ENCODE results near the gene IGDCC3.

IGDCC3 gene

DNA sequence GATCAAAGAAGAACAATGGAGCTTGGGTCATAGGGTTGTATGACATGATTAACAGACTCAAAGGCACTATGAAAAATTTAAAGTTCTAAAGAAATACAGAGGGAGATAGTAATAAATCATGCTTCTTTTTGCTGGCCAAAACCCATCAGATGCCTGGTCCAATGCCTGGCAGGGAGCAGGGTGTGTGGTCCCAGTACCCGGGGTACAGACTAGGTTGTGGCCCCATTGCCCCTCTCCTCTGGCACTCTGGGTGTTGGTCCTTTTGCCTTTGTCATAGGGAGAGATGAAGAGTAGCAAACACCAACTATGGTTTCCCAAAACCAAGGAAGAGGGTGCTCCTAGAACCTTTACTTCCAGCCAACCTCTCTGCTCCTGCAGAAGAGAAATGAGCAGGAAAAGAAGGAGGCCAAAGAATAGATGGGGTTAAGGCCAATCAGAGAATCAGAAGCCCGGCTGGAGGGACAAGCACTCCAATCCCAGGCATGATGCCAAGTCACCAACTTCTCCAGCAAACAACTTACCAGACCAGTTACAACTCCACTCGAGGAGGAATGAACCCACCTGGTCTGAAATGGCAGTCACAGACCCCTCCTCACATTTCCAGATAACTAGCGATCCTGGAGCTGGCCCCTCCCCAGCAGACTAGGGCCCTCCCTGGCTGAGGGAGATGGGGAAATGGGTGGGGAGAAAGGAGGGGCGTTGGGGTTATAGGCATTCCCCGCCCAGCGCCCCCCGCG, 1.8 kb downstream of the IGDCC3 start:
- intact Hi-C loops (cut with DNase I): no loop called here
- DNase-seq: no peak

- intact Hi-C loops (cut with DNase I): no loop called here
These were observed 2.9 kb downstream of the IGDCC3 start for GRCh38 chr15:65374821-65375401.

GRCh38 chr15:65374334-65374733, 3.5 kb downstream of the IGDCC3 start:
- no peak for DNase-seq
- intact Hi-C loops (cut with DNase I): no loop called here

More at GRCh38 chr15:65374821-65375401, 2.9 kb downstream of the IGDCC3 start:
- DNase-seq: no peak

GRCh38 chr15:65373163-65373651, 4.6 kb downstream of the IGDCC3 start:
- DNase-seq: no peak
- intact Hi-C loops (cut with DNase I): no loop called here

GRCh38 chr15:65372787-65373067, 5.1 kb downstream of the IGDCC3 start:
- DNase-seq: no peak

GRCh38 chr15:65371976-65372786, 5.6 kb downstream of the IGDCC3 start:
- intact Hi-C loops (cut with DNase I): no loop called here
- DNase-seq: no peak

More at GRCh38 chr15:65372787-65373067, 5.1 kb downstream of the IGDCC3 start:
- intact Hi-C loops (cut with DNase I): no loop called here

- DNase-seq: no peak
- intact Hi-C loops (cut with DNase I): no loop called here
These were observed 6.9 kb downstream of the IGDCC3 start for GRCh38 chr15:65370885-65371284.

DNA sequence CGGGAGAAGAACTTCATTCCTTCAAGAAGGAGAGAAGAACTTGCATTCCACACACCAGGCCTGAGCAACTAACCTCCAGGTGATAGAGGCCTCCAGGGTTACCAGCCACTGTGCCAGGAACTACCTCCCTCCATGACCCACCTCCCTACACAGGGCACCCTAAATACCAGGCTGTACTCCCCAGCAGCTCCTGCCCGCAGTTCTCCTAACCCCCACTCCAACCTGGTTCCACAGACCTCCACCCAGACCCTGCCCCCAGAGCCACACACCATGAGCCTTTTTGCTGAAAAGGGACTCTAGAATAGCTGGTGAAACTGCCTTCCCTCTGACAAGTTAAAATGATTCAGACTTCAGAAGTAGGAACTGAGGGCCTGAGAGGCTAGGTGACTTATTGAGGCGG, 8.2 kb downstream of the IGDCC3 start:
- intact Hi-C loops (cut with DNase I): no loop called here
- no peak for DNase-seq

DNA sequence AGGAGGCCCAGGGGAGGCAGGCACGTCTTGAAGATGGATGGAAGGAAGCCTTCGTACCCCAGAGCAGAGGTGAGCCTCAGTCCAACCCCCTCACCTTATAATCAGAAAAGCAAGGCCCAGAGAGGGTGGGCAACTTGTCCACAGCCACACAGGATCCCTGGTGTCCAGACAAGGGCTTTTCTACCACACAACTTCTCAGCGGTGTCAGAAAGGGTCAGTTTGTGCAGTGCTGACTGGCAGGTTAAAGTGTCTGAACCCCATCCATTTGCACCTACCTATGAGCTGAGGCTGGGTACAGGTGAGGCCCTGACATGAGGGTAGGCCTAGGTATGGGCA, 8.6 kb downstream of the IGDCC3 start:
- intact Hi-C loops (cut with DNase I): no loop called here
- DNase-seq: no peak

DNA sequence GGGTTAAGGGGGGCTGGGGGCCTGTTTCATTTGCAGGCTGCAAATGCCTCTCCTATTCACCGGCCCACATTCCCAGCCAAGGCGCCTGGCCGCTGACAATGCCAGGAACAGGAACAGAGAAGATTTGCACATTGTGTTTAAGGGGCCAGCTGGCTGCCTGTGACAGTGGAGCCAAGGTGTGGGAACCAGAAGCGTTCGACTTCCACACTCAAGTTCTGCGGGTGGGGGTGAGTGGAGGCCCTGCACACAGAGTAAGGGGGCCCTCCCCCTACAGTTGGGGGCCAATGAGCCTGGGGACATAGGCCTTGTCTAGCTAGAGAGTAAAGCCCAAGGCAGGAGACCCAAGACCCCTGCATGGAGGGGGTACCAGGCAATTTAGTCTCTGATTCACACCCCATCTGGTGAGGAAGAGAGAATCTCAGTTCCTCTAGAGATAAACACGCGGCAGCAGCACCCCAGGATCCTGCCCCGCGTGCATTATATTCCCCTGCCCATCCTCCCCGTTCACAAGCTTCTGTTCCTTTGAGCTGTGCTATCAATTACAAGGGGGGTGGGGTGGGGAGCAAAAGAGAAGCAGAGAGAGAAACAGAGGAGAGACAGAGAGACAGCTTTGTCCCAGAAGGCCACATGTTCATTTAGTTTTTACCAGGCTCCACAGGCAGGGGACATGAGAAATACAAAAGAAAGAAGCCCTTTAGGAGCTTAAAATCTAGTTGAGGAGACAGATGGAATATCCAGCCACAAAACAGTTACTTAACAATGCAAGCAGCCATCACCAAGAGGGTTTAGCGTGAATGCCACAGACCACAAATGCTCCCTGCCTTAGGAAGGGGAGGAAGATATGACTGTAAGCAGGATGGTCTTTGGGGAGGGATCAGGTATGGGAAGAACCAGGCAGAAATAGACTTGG, 9.2 kb downstream of the IGDCC3 start:
- intact Hi-C loops (cut with DNase I): no loop called here
- DNase-seq: peak in 17 of 42 donors; percentile 17 to 57 (median 37)

- no peak for DNase-seq
- intact Hi-C loops (cut with DNase I): no loop called here
These were observed 11.5 kb downstream of the IGDCC3 start for GRCh38 chr15:65366122-65366892.

DNA sequence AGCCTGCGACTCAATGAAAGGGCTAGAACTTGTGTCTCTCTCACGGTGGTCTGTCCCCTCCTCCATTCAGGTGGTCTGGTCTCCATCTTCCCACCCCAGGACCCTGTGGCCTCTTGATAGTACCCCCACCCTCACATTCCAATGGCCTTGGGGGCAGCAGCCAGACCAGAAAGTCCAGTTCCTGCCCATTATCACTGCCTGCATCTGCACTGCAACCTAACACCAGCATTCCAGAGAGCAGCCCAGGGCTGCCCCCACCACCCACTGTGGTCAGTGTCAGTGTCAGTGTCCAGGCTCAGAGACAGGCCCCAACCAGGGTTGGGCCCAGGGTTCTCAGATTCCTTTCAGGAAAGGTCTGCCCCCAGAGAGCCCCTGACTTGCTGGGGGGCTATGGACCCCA, 12.6 kb downstream of the IGDCC3 start:
- DNase-seq: no peak
- intact Hi-C loops (cut with DNase I): no loop called here

- no peak for DNase-seq
- intact Hi-C loops (cut with DNase I): no loop called here
These were observed 14.0 kb downstream of the IGDCC3 start for GRCh38 chr15:65363766-65364165.

GRCh38 chr15:65363306-65363705, 14.5 kb downstream of the IGDCC3 start:
- DNase-seq: no peak
- intact Hi-C loops (cut with DNase I): no loop called here

DNA sequence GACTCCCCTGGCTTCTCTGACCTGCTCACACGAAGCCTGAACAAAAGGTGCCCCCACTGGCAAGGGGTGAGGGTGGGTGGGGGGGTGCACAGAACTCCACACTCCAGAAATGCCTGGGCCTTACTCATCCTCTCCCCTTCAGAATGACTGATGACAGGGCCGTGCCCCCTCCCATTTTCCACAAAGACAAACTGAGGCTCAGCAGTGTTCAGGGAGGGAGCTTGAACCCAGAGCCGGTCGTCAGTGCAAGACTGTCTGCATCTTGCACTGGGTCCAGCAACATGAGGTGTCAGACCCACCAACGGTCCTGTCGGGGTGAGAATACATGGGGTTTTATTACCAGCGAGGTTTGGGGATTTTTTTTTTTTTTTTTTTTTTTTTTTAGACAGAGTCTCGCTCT, 15.3 kb downstream of the IGDCC3 start:
- intact Hi-C loops (cut with DNase I): no loop called here
- DNase-seq: no peak

DNA sequence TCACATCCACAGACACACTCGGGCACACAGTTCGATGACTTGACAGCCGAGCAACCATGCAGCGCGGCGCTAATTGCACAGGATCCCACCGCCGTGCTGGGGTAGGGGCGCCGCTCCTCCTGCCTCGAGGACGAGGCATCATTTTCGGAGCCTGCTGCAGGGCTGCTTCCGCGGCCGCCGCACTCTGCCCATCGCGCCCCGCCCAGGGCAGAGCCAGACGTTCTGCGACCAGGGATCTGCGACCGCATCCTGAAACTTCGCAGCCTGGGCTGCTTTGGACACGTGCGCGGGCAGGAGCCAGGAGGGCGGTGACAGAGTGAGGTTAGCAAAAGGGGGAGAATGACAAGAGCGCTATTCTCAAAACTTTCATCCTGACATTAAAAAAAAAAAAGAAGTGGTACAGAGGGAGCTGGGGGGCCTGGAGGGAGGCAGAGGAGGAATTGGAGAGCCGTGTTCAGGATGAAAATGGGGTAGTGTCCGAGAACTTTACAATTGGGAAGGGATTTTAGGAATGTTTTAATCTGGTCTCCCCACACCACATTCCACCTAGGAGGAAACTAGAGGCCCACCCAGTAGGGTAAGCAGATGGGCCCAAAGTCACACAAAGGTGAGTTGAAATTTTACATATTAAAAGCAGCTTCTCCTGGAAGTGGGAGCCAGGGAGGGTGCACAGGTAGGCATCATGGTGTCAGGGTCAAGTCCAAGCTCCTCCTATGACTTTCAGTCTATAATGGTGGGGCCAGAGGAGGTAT, 15.9 kb downstream of the IGDCC3 start:
- DNase-seq: no peak
- intact Hi-C loops (cut with DNase I): no loop called here

DNA sequence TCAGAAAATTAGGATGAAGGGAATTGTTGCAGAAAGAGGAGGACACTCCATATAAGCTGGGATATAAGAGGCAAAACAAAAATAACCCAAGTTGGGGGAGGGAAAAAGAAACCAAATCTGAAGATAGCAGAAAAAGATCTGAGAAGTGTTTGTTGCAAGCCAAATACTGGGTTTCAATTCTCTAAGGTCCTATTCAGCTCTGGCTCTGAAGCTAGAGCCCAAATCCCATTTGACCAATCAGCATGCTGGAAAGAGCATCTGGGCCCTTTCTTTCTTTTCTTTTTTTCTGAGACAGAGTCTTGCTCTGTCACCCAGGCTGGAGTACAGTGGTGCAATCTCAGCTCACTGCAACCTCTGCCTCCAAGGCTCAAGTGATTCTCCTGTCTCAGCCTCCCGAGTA, 17.3 kb downstream of the IGDCC3 start:
- no peak for DNase-seq
- intact Hi-C loops (cut with DNase I): no loop called here

DNA sequence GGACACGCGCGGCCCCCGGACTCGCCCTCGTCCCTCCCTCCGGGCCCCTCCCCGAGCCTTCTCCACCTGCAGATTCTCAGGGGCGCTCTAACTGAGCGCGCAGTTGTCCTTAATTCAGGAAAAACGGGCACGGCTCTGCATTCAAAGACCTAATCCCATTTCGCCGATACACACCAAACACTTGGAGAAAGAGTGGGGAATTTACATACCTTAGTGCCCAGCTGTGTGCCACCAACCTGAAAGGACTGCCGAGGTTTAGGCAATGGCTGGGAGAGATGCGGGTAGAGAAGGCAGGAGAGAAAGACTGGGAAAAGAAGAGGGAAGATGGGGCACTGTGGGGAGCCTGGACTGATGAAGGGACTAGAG, 21.8 kb downstream of the IGDCC3 start:
- DNase-seq: peak in 3 of 42 donors; percentile 12 to 45 (median 18)

More for the DNA sequence above, 21.8 kb downstream of the IGDCC3 start:
- intact Hi-C loops (cut with DNase I): no loop called here
